IMR-90 (cell line): ENCODE results near the gene HUS1B. TPM values are rescaled to one million over a fixed set of nuclear protein-coding genes. Genes with fewer than 3 reads are reported as not detected.

Experiments used
- ATAC-seq: fragments of 200-7000 bp; cut with Tn5 transposase; 2 replicates; pipeline ENCODE4 v1.9.1; 2020; ENCODE audit warnings: low read depth, mild to moderate bottlenecking, moderate library complexity
- BruUV-seq: library from RNA; stranded (reverse); fragments of 400-500 nt; replicated peaks from 2 replicates; lab custom pipeline; 2021; lab: Mats Ljungman, UMichigan
- CTCF ChIA-PET: fragments of 300-600 bp; formaldehyde crosslinking; extraction: SDS; loops from one replicate; lab custom pipeline; 2021; ENCODE audit warnings: antibody characterized with exemption; lab: Yijun Ruan, JAX
- POLR2A ChIA-PET: fragments of 300-600 bp; sonication (Branson Sonifier 250); formaldehyde crosslinking; loops from one replicate; lab custom pipeline; 2022; ENCODE audit warnings: antibody characterized with exemption; ENCODE audit not compliant: unreplicated experiment; lab: Charles Lee
- DNase-seq: peaks from one replicate; pipeline ENCODE4 v3.0.0; 2013
- H2AFZ ChIP-seq: replicated peaks from 2 replicates; pipeline ENCODE3; 2013; ENCODE audit warnings: low read length, mild to moderate bottlenecking; ENCODE audit not compliant: poor library complexity
- H2AK5ac ChIP-seq: 2 replicates; pipeline ENCODE4 v1.6.1; 2013; ENCODE audit warnings: low read depth, low read length, inconsistent platforms
- H2AK9ac ChIP-seq: replicated peaks from 2 replicates; pipeline ENCODE3; 2013; ENCODE audit warnings: mild to moderate bottlenecking, low read depth, low read length, moderate library complexity; ENCODE audit not compliant: poor library complexity
- H2BK120ac ChIP-seq: 2 replicates; pipeline ENCODE4 v1.6.1; 2013; ENCODE audit warnings: low read depth, low read length, inconsistent platforms
- H2BK15ac ChIP-seq: 3 replicates; pipeline ENCODE4 v1.6.1; 2013; ENCODE audit warnings: low read depth, low read length, inconsistent platforms
- H2BK20ac ChIP-seq: 2 replicates; pipeline ENCODE4 v1.6.1; 2013; ENCODE audit warnings: low read depth, mild to moderate bottlenecking, inconsistent platforms, low read length, moderate library complexity
- H2BK5ac ChIP-seq: 2 replicates; pipeline ENCODE4 v1.6.1; 2013; ENCODE audit warnings: mild to moderate bottlenecking, low read depth, low read length, inconsistent platforms; ENCODE audit not compliant: poor library complexity, severe bottlenecking
- H3K14ac ChIP-seq: replicated peaks from 2 replicates; pipeline ENCODE4 v1.6.1; 2013; ENCODE audit warnings: low read depth, low read length, inconsistent platforms
- H3K18ac ChIP-seq: 2 replicates; pipeline ENCODE4 v1.6.1; 2013; ENCODE audit warnings: low read depth, low read length, control low read depth
- H3K23ac ChIP-seq: 2 replicates; pipeline ENCODE4 v1.6.1; 2013; ENCODE audit warnings: low read depth, low read length, inconsistent platforms
- H3K27ac ChIP-seq: 2 replicates; pipeline ENCODE4 v1.5.1; 2013; ENCODE audit warnings: mild to moderate bottlenecking, control low read depth, low read length; ENCODE audit not compliant: insufficient read depth
- H3K27me3 ChIP-seq: 2 replicates; pipeline ENCODE4 v1.6.1; 2013; ENCODE audit warnings: low read length; ENCODE audit not compliant: control insufficient read depth, insufficient read depth
- H3K36me3 ChIP-seq: 2 replicates; pipeline ENCODE4 v1.6.1; 2013; ENCODE audit warnings: low read length, mixed read lengths; ENCODE audit not compliant: control insufficient read depth, insufficient read depth
- H3K4ac ChIP-seq: 2 replicates; pipeline ENCODE4 v1.6.1; 2013; ENCODE audit warnings: low read depth, low read length, inconsistent platforms
- H3K4me1 ChIP-seq: 2 replicates; pipeline ENCODE4 v1.6.1; 2013; ENCODE audit warnings: low read length, mixed read lengths; ENCODE audit not compliant: control insufficient read depth, insufficient read depth
- H3K4me2 ChIP-seq: 2 replicates; pipeline ENCODE4 v1.6.1; 2013; ENCODE audit warnings: low read depth, mild to moderate bottlenecking, control low read depth, low read length, moderate library complexity
- H3K4me3 ChIP-seq: 2 replicates; pipeline ENCODE4 v1.5.1; 2013; ENCODE audit warnings: low read depth, mild to moderate bottlenecking, control low read depth, low read length, moderate library complexity; ENCODE audit not compliant: insufficient read depth
- H3K56ac ChIP-seq: 2 replicates; pipeline ENCODE4 v1.6.1; 2013; ENCODE audit warnings: low read length, inconsistent platforms; ENCODE audit not compliant: insufficient read depth; ENCODE audit errors: extremely low read depth
- H3K79me1 ChIP-seq, 2 experiments: 2 replicates each; pipeline ENCODE4 v1.6.1; 2013; ENCODE audit warnings: low read length in 2 of 2, inconsistent platforms in 1 of 2, low read depth in 1 of 2
- H3K9ac ChIP-seq: 2 replicates; pipeline ENCODE4 v1.6.1; 2013; ENCODE audit warnings: low read depth, low read length, control low read depth
- H3K9me1 ChIP-seq: 2 replicates; pipeline ENCODE4 v1.6.1; 2013; ENCODE audit warnings: low read length, inconsistent platforms; ENCODE audit not compliant: insufficient read depth
- H3K9me3 ChIP-seq: 2 replicates; pipeline ENCODE4 v1.6.1; 2013; ENCODE audit warnings: low read length; ENCODE audit not compliant: control insufficient read depth, insufficient read depth
- H4K20me1 ChIP-seq: 2 replicates; pipeline ENCODE4 v1.6.1; 2013; ENCODE audit warnings: low read length, inconsistent platforms; ENCODE audit not compliant: insufficient read depth
- H4K5ac ChIP-seq: 2 replicates; pipeline ENCODE4 v1.6.1; 2013; ENCODE audit warnings: mild to moderate bottlenecking, low read depth, low read length, control low read depth
- H4K8ac ChIP-seq, 2 experiments: 2 replicates each; pipeline ENCODE4 v1.6.1; 2013; ENCODE audit warnings: low read depth in 2 of 2, low read length in 2 of 2, control low read depth in 1 of 2, inconsistent platforms in 1 of 2
- H4K91ac ChIP-seq: 2 replicates; pipeline ENCODE4 v1.6.1; 2013; ENCODE audit warnings: low read depth, low read length, inconsistent platforms; ENCODE audit not compliant: insufficient read depth
- BHLHE40 ChIP-seq: fragments of 150-350 bp; IDR thresholded peaks from 2 replicates; pipeline ENCODE4 v1.6.1; 2016; ENCODE audit warnings: mild to moderate bottlenecking, low read depth, low read length
- CEBPB ChIP-seq: IDR thresholded peaks from 2 replicates; pipeline ENCODE4 v1.6.1; 2012; ENCODE audit warnings: low read depth, low read length, improper control_type of control experiment
- CHD1 ChIP-seq: IDR thresholded peaks from 2 replicates; pipeline ENCODE4 v1.6.1; 2012; ENCODE audit warnings: low read depth, low read length, improper control_type of control experiment
- CTCF ChIP-seq: conservative IDR thresholded peaks from 2 replicates; pipeline ENCODE4 v1.5.1; 2012; ENCODE audit warnings: mild to moderate bottlenecking, low read depth, low read length, improper control_type of control experiment
- ELK1 ChIP-seq: fragments of 150-350 bp; IDR thresholded peaks from 2 replicates; pipeline ENCODE4 v1.6.1; 2016; ENCODE audit warnings: low read depth, mild to moderate bottlenecking, low read length, moderate library complexity, borderline replicate concordance
- FOS ChIP-seq: fragments of 150-350 bp; IDR thresholded peaks from 2 replicates; pipeline ENCODE4 v1.6.1; 2016; ENCODE audit warnings: low read depth, low read length
- MAFK ChIP-seq: IDR thresholded peaks from 2 replicates; pipeline ENCODE4 v1.6.1; 2012; ENCODE audit warnings: low read depth, low read length, improper control_type of control experiment
- MXI1 ChIP-seq: IDR thresholded peaks from 2 replicates; pipeline ENCODE4 v1.6.1; 2012; ENCODE audit warnings: low read depth, mild to moderate bottlenecking, low read length, moderate library complexity, borderline replicate concordance
- NFE2L2 ChIP-seq: fragments of 150-350 bp; IDR thresholded peaks from 2 replicates; pipeline ENCODE4 v1.6.1; 2016; ENCODE audit warnings: low read depth, mild to moderate bottlenecking, low read length
- POLR2A ChIP-seq: IDR thresholded peaks from 2 replicates; pipeline ENCODE4 v1.6.1; 2012; ENCODE audit warnings: mild to moderate bottlenecking, low read depth, low read length
- RAD21 ChIP-seq: IDR thresholded peaks from 2 replicates; pipeline ENCODE4 v1.6.1; 2012; ENCODE audit warnings: low read length, improper control_type of control experiment
- RCOR1 ChIP-seq: IDR thresholded peaks from 2 replicates; pipeline ENCODE4 v1.6.1; 2012; ENCODE audit warnings: mild to moderate bottlenecking, low read length, improper control_type of control experiment; ENCODE audit not compliant: insufficient replicate concordance
- RFX5 ChIP-seq: IDR thresholded peaks from 2 replicates; pipeline ENCODE4 v1.8.0; 2012; ENCODE audit warnings: low read depth, mild to moderate bottlenecking, low read length, moderate library complexity
- SMC3 ChIP-seq: fragments of 150-350 bp; IDR thresholded peaks from 2 replicates; pipeline ENCODE4 v1.6.1; 2016; ENCODE audit warnings: low read depth, mild to moderate bottlenecking, antibody characterized with exemption, low read length, moderate library complexity
- USF2 ChIP-seq: fragments of 150-350 bp; IDR thresholded peaks from 2 replicates; pipeline ENCODE4 v1.6.1; 2017; ENCODE audit warnings: mild to moderate bottlenecking, antibody characterized with exemption, low read length, low read depth
- WGBS, 2 experiments: methylation state at CpG; one replicate each; pipeline versions ENCODE4 v1.1.5 to v1.1.7; 2013; ENCODE audit warnings: missing lambda C conversion rate in 2 of 2; ENCODE audit not compliant: insufficient read length in 1 of 2; ENCODE audit errors: extremely low coverage in 2 of 2; 5-methylcytosine and 5-hydroxymethylcytosine counted together
- dilution Hi-C: fragments of 300-500 bp; cut with HindIII; formaldehyde crosslinking; loops from one replicate; pipeline ENCODE4 v1.14.3; 2018; ENCODE audit warnings: low sequenced_read_pairs; ENCODE audit not compliant: unreplicated experiment
- in situ Hi-C: fragments of 300-500 bp; cut with MboI; formaldehyde crosslinking; loops from 3 replicates; pipeline ENCODE4 v1.14.3; 2019; ENCODE audit warnings: low sequenced_read_pairs, inconsistent platforms, mixed read lengths
- intact Hi-C: fragments of 100-400 bp; cut with micrococcal nuclease; formaldehyde crosslinking; loops from 2 replicates; pipeline ENCODE4 v1.10.0; 2022
- polyA plus RNA-seq, 3 experiments: library from polyadenylated mRNA; depleted of rRNA; stranded (reverse); fragments of >200 nt; gene quantifications; 2 replicates each; pipeline ENCODE4 v1.2.3, GENCODE V29; 2012; ENCODE audit warnings: low replicate concordance in 1 of 3
- total RNA-seq: library from RNA; depleted of rRNA; stranded (reverse); fragments of >200 nt; gene quantifications from 2 replicates; pipeline ENCODE4 v1.2.3, GENCODE V29; 2012

Gene HUS1B
- total and polyA plus RNA-seq, 2 of the 4 experiments (the other 2 are of a cell fraction) = 0.36 to 0.39 TPM

- ChIA-PET CTCF (no interaction called here), POLR2A (no interaction called here)
- H2BK120ac ChIP-seq = no peak overlapping the region
- ATAC-seq = no peak
- H3K36me3 ChIP-seq = peaks cover 6% of the 10 kb centered on the region
- H3K23ac ChIP-seq = no peak overlapping the region
- H3K4me2 ChIP-seq = no peak overlapping the region
- H3K18ac ChIP-seq = no peak overlapping the region
- dilution Hi-C loops (no loop called here), in situ Hi-C loops (no loop called here), intact Hi-C loops (no loop called here)
- H3K4me1 ChIP-seq = no peaks in the 10 kb centered on the region
- no peak for DNase-seq
- peaks cover 7% of the 10 kb centered on the region; the same call in 1 of the 2 replicates for H4K20me1 ChIP-seq
- no peak overlapping the region for H2BK20ac ChIP-seq
- H3K4ac ChIP-seq = no peak overlapping the region
- BruUV-seq = no TSS peak
- no peak overlapping the region for H3K56ac ChIP-seq
- H3K9ac ChIP-seq = no peak overlapping the region
- peaks cover 14 to 49% of the 10 kb centered on the region in 2 experiments for H3K79me1 ChIP-seq
- H4K5ac ChIP-seq = no peak overlapping the region
- no peaks in the 10 kb centered on the region; the same call in 1 of the 2 replicates for H3K9me3 ChIP-seq
- H3K27ac ChIP-seq = no peak overlapping the region
- H4K8ac ChIP-seq = no peak overlapping the region
- no peak overlapping the region for H3K4me3 ChIP-seq
- 92% methylated on average over 4 of the region's 8 CpGs; no CpG with 5 or more reads in 1 of the 2 experiments for WGBS, 2 experiments
- no peak overlapping the region for H4K91ac ChIP-seq
- H2AFZ ChIP-seq = no peak overlapping the region
- H2BK15ac ChIP-seq = no peak overlapping the region
- no peak overlapping the region for H2BK5ac ChIP-seq
- no peaks in the 10 kb centered on the region for H3K27me3 ChIP-seq
- no peak overlapping the region for H3K14ac ChIP-seq
- H2AK9ac ChIP-seq = no peak overlapping the region
- no peak overlapping the region for H2AK5ac ChIP-seq
- H3K9me1 ChIP-seq = peaks cover 7% of the 10 kb centered on the region
- no peak for TF ChIP-seq MAFK
- TF ChIP-seq BHLHE40 = no peak
- no peak for TF ChIP-seq CEBPB
- no peak for TF ChIP-seq FOS
- no peak for TF ChIP-seq USF2
- TF ChIP-seq SMC3 = no peak
- no peak for TF ChIP-seq CHD1
- no peak for TF ChIP-seq MXI1
- TF ChIP-seq RAD21 = no peak
- no peak for TF ChIP-seq CTCF
- TF ChIP-seq POLR2A = no peak
- no peak for TF ChIP-seq RCOR1
- no peak for TF ChIP-seq NFE2L2
- TF ChIP-seq RFX5 = no peak
- no peak for TF ChIP-seq ELK1
Observed at GRCh38 chr6:641225-641985, 15.5 kb downstream of the HUS1B start.
